Neuron (in vitro differentiated cells): ENCODE measurements around the gene CALCOCO2.

ENCODE experiments used
- H2AFZ ChIP-seq: one replicate; pipeline ENCODE4 v1.6.1; 2013; ENCODE audit warnings: low read depth, mild to moderate bottlenecking, inconsistent platforms, low read length, moderate library complexity
- H3K27me3 ChIP-seq: one replicate; pipeline ENCODE4 v1.6.1; 2013; ENCODE audit warnings: low read length; ENCODE audit not compliant: insufficient read depth
- H3K36me3 ChIP-seq: one replicate; pipeline ENCODE4 v1.6.1; 2013; ENCODE audit warnings: low read length; ENCODE audit not compliant: insufficient read depth
- H3K4me1 ChIP-seq: one replicate; pipeline ENCODE4 v1.6.1; 2013; ENCODE audit warnings: low read length; ENCODE audit not compliant: insufficient read depth
- H3K4me3 ChIP-seq: 2 replicates; pipeline ENCODE4 v1.5.1; 2013; ENCODE audit warnings: mild to moderate bottlenecking, low read length, moderate library complexity
- H3K9me3 ChIP-seq: one replicate; pipeline ENCODE4 v1.6.1; 2013; ENCODE audit warnings: low read length

The CALCOCO2 gene

GRCh38 chr17:48840441-48840840 lies 9.6 kb downstream of the CALCOCO2 start:
- Histone ChIP-seq H3K36me3 (peaks cover 1% of the 10 kb centered on the region), H2AFZ (no peak overlapping the region), H3K4me1 (no peaks in the 10 kb centered on the region), H3K27me3 (no peaks in the 10 kb centered on the region), H3K4me3 (no peak overlapping the region), H3K9me3 (no peaks in the 10 kb centered on the region)

GRCh38 chr17:48841395-48841831 lies 10.6 kb downstream of the CALCOCO2 start:
- peaks cover 1% of the 10 kb centered on the region for H3K36me3 ChIP-seq
- H3K27me3 ChIP-seq = no peaks in the 10 kb centered on the region
- no peaks in the 10 kb centered on the region for H3K4me1 ChIP-seq
- H3K4me3 ChIP-seq = no peak overlapping the region
- no peak overlapping the region for H2AFZ ChIP-seq
- no peaks in the 10 kb centered on the region for H3K9me3 ChIP-seq

- H2AFZ ChIP-seq = no peak overlapping the region
- H3K9me3 ChIP-seq = no peaks in the 10 kb centered on the region
- H3K27me3 ChIP-seq = no peaks in the 10 kb centered on the region
- no peaks in the 10 kb centered on the region for H3K4me1 ChIP-seq
- no peak overlapping the region for H3K4me3 ChIP-seq
- H3K36me3 ChIP-seq = peaks cover 1% of the 10 kb centered on the region
Observed at GRCh38 chr17:48842746-48843145, 11.9 kb downstream of the CALCOCO2 start.

- Histone ChIP-seq H3K4me1 (no peaks in the 10 kb centered on the region), H3K27me3 (no peaks in the 10 kb centered on the region), H3K36me3 (peaks cover 5% of the 10 kb centered on the region), H3K4me3 (no peak overlapping the region), H2AFZ (no peak overlapping the region), H3K9me3 (no peaks in the 10 kb centered on the region)
Observed at GRCh38 chr17:48843187-48843900, 12.5 kb downstream of the CALCOCO2 start.

- H3K27me3 ChIP-seq = no peaks in the 10 kb centered on the region
- no peak overlapping the region for H3K4me3 ChIP-seq
- peaks cover 6% of the 10 kb centered on the region for H3K4me1 ChIP-seq
- H3K9me3 ChIP-seq = no peaks in the 10 kb centered on the region
- peaks cover 45% of the 10 kb centered on the region for H3K36me3 ChIP-seq
- H2AFZ ChIP-seq = no peak overlapping the region
Observed at GRCh38 chr17:48850792-48851323, 20.0 kb downstream of the CALCOCO2 start.

GRCh38 chr17:48854774-48855476 lies 24.1 kb downstream of the CALCOCO2 start:
- Histone ChIP-seq H3K36me3 (peaks cover 41% of the 10 kb centered on the region), H3K4me3 (no peak overlapping the region), H3K9me3 (no peaks in the 10 kb centered on the region), H3K27me3 (no peaks in the 10 kb centered on the region), H2AFZ (no peak overlapping the region), H3K4me1 (peaks cover 6% of the 10 kb centered on the region)

- Histone ChIP-seq H3K36me3 (peaks cover 39% of the 10 kb centered on the region), H3K4me1 (peaks cover 6% of the 10 kb centered on the region), H2AFZ (no peak overlapping the region), H3K27me3 (no peaks in the 10 kb centered on the region), H3K4me3 (no peak overlapping the region), H3K9me3 (no peaks in the 10 kb centered on the region)
Observed at GRCh38 chr17:48856122-48856821, 25.4 kb downstream of the CALCOCO2 start.

- H2AFZ ChIP-seq = no peak overlapping the region
- H3K9me3 ChIP-seq = no peaks in the 10 kb centered on the region
- peaks cover 25% of the 10 kb centered on the region for H3K36me3 ChIP-seq
- H3K4me3 ChIP-seq = no peak overlapping the region
- H3K27me3 ChIP-seq = no peaks in the 10 kb centered on the region
- no peaks in the 10 kb centered on the region for H3K4me1 ChIP-seq
Observed at GRCh38 chr17:48860034-48860433, 29.2 kb downstream of the CALCOCO2 start.

GRCh38 chr17:48860456-48860855 lies 29.6 kb downstream of the CALCOCO2 start:
- Histone ChIP-seq H3K4me3 (no peak overlapping the region), H3K27me3 (no peaks in the 10 kb centered on the region), H3K9me3 (no peaks in the 10 kb centered on the region), H2AFZ (no peak overlapping the region), H3K36me3 (peaks cover 25% of the 10 kb centered on the region), H3K4me1 (no peaks in the 10 kb centered on the region)

- Histone ChIP-seq H3K4me1 (no peaks in the 10 kb centered on the region), H3K9me3 (no peaks in the 10 kb centered on the region), H3K36me3 (no peaks in the 10 kb centered on the region), H3K27me3 (no peaks in the 10 kb centered on the region), H3K4me3 (no peak overlapping the region), H2AFZ (no peak overlapping the region)
Observed at GRCh38 chr17:48868916-48869500, 38.2 kb downstream of the CALCOCO2 start.

- H3K4me1 ChIP-seq = no peaks in the 10 kb centered on the region
- H3K4me3 ChIP-seq = no peak overlapping the region
- H3K36me3 ChIP-seq = no peaks in the 10 kb centered on the region
- no peaks in the 10 kb centered on the region for H3K9me3 ChIP-seq
- H3K27me3 ChIP-seq = no peaks in the 10 kb centered on the region
- H2AFZ ChIP-seq = no peak overlapping the region
Observed at GRCh38 chr17:48869821-48870318, 39.0 kb downstream of the CALCOCO2 start.

- no peaks in the 10 kb centered on the region for H3K9me3 ChIP-seq
- no peak overlapping the region for H3K4me3 ChIP-seq
- no peaks in the 10 kb centered on the region for H3K4me1 ChIP-seq
- H3K27me3 ChIP-seq = no peaks in the 10 kb centered on the region
- no peaks in the 10 kb centered on the region for H3K36me3 ChIP-seq
- no peak overlapping the region for H2AFZ ChIP-seq
Observed at GRCh38 chr17:48871035-48871550, 40.3 kb downstream of the CALCOCO2 start.
